Stimulated activated naive CD4-positive, alpha-beta T cell (primary cell): Measurements from ENCODE around the gene SYT5.
"Not testable (repeated sequence)": the region's sequence is repeated elsewhere in the genome, so short reads cannot be mapped to it uniquely, and the experiment has no call there.

Source experiments
- DNase-seq, 6 experiments: peaks; one replicate each; lab custom pipeline; 2025; lab: John Stamatoyannopoulos, UW

Gene SYT5

GRCh38 chr19:55172318-55172717 is 7.8 kb downstream of the SYT5 start:
- DNase-seq, result not testable (repeated sequence)

- no peak for DNase-seq
These were observed 8.6 kb downstream of the SYT5 start for GRCh38 chr19:55171440-55171839.

GRCh38 chr19:55169136-55169535 is 11.0 kb downstream of the SYT5 start:
- DNase-seq, result no peak

GRCh38 chr19:55166530-55167268 is 13.4 kb downstream of the SYT5 start, which contains the start of gene DNAAF3:
Gene DNAAF3, minus strand, starts transcription at chr19:55166613. Its CDS starts 200 bp downstream, at chr19:55166413.
- peak; percentile 35 to 76 (median 56) for DNase-seq

GRCh38 chr19:55165952-55166529 is 14.0 kb downstream of the SYT5 start:
- peak in 4 of 6 experiments; percentile 13 to 47 (median 42) for DNase-seq

GRCh38 chr19:55161571-55162322 is 18.3 kb downstream of the SYT5 start:
- DNase-seq, result no peak

- no peak for DNase-seq
These were observed 19.1 kb downstream of the SYT5 start for GRCh38 chr19:55160986-55161365.

- DNase-seq, result peak; percentile 68 to 84 (median 83)
These were observed 19.7 kb downstream of the SYT5 start for GRCh38 chr19:55160128-55160985.

GRCh38 chr19:55158848-55159749 is 21.0 kb downstream of the SYT5 start:
- no peak for DNase-seq

GRCh38 chr19:55158423-55158822 is 21.7 kb downstream of the SYT5 start:
- DNase-seq, result no peak

- no peak for DNase-seq
These were observed 22.8 kb downstream of the SYT5 start, which contains the start of gene TNNI3 for GRCh38 chr19:55157064-55157908. Gene TNNI3, minus strand, starts transcription at chr19:55157732. Its CDS starts 143 bp downstream, at chr19:55157589.

GRCh38 chr19:55156202-55157063 is 23.7 kb downstream of the SYT5 start:
- DNase-seq, result peak in 3 of 6 experiments; percentile 15 to 35 (median 34)

GRCh38 chr19:55155784-55156183 is 24.3 kb downstream of the SYT5 start:
- not testable (repeated sequence) for DNase-seq

GRCh38 chr19:55153652-55154264 is 26.3 kb downstream of the SYT5 start:
- no peak for DNase-seq

- no peak for DNase-seq
These were observed 28.1 kb downstream of the SYT5 start for GRCh38 chr19:55152017-55152416.

- DNase-seq, result no peak
These were observed 30.7 kb downstream of the SYT5 start, which contains the start of gene TNNT1 for GRCh38 chr19:55149078-55150003. Gene TNNT1, minus strand, starts transcription at chr19:55149206. Its CDS starts 2,049 bp downstream, at chr19:55147157.
